Esophagus squamous epithelium (tissue), 5 donors: ENCODE data around the gene AOPEP. TPM values are rescaled to one million over a fixed set of nuclear protein-coding genes. Genes with fewer than 3 reads are reported as not detected.

Experiments used
- DNase-seq: peaks from one replicate; lab custom pipeline; 2025; lab: John Stamatoyannopoulos, UW
- H3K27ac ChIP-seq, 4 donors: fragments of 200-600 bp; sonication (generic); one replicate each; pipeline ENCODE4 v1.5.1; 2016 to 2019; ENCODE audit warnings: mild to moderate bottlenecking in 1 of 4
- H3K27me3 ChIP-seq, 4 donors: fragments of 200-600 bp; sonication (generic); 1 replicate in 3 of 4; 2 replicates in 1 of 4; pipeline versions ENCODE4 v1.5.1 to v1.6.0; 2017 to 2021; ENCODE audit warnings: antibody characterized with exemption in 1 of 4
- H3K36me3 ChIP-seq, 3 donors: fragments of 200-600 bp; sonication (generic); one replicate each; pipeline ENCODE4 v1.5.1; 2016 to 2019
- H3K4me1 ChIP-seq, 3 donors: fragments of 200-600 bp; sonication (generic); one replicate each; pipeline ENCODE4 v1.5.1; 2017 to 2019
- H3K4me3 ChIP-seq, 4 donors: fragments of 200-600 bp; sonication (generic); 1 replicate in 3 of 4; 2 replicates in 1 of 4; pipeline ENCODE4 v1.5.1; 2016 to 2019; ENCODE audit warnings: mild to moderate bottlenecking in 2 of 4, moderate library complexity in 1 of 4
- H3K9me3 ChIP-seq, 3 donors: fragments of 200-600 bp; sonication (generic); one replicate each; pipeline ENCODE4 v1.5.1; 2016 to 2019
- POLR2A ChIP-seq, 4 donors: fragments of 450-650 bp; IDR thresholded peaks; one replicate each; pipeline ENCODE4 v1.6.1; 2017; ENCODE audit warnings: antibody characterized with exemption in 4 of 4, mild to moderate bottlenecking in 4 of 4, moderate library complexity in 3 of 4
- WGBS, 2 donors: methylation state at CpG; one replicate each; pipeline ENCODE4 v1.1.5; 2018; 5-methylcytosine and 5-hydroxymethylcytosine counted together
- intact Hi-C: fragments of 100-400 bp; cut with DNase I; formaldehyde crosslinking; loops from one replicate; pipeline ENCODE4 v1.15.0; 2022
- total RNA-seq, 4 donors: library from RNA; depleted of rRNA; stranded (reverse); fragments of >200 nt; gene quantifications; one replicate each; pipeline ENCODE4 v1.1.0, GENCODE V29; 2016
- TF ChIP-seq, protein P1 (sequence below), 6 experiments: fragments of 450-650 bp in 4 of 6; fragments of 200-600 bp in 2 of 6; sonication (generic) in 2 of 6; IDR thresholded peaks; one replicate each; pipeline ENCODE4 v1.5.1; 2016 to 2019; ENCODE audit warnings: antibody characterized with exemption in 6 of 6, mild to moderate bottlenecking in 4 of 6, moderate library complexity in 4 of 6
- donor health status: DM: yes; HTN: yes; CAD: no.

Gene AOPEP
- total RNA-seq, 4 donors from 2014 or later: 101 to 300 (median 115) TPM

DNA sequence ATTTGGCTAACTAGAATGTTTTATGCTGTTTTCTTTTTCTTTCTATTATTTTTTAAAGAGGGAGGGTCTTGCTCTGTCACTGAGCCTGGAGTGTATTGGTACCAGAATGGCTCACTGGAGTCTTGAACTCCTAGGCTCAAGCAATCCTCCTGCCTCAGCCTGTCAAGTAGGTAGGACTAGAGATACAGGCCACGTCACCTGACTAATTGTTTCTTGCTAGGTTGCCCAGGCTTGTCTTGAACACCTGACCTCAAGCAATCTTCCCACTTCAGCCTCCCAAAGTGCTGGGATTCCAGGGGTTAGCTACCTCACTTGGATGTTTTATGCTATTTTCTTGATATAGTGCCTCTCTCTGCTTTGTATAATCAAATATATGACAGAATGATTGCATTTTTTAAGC is 166.2 kb downstream of the AOPEP start:
- Histone ChIP-seq H3K27me3 (no peaks in the 10 kb centered on the region), H3K4me1 (peaks cover 0 to 26% (median 0%) of the 10 kb centered on the region in 3 donors), H3K9me3 (peaks cover 0 to 6% (median 0%) of the 10 kb centered on the region in 3 donors), H3K36me3 (peaks cover 0 to 5% (median 0%) of the 10 kb centered on the region in 3 donors), H3K4me3 (no peak overlapping the region), H3K27ac (peak overlapping the region in 2 of 4 donors; percentile 14 to 50)
- WGBS, 2 donors: 67 to 75% methylated on average over 1 of the region's 1 CpG
- no peak for TF ChIP-seq POLR2A (IDR thresholded peaks at IDR 0.05)
- TF ChIP-seq, protein P1, sequence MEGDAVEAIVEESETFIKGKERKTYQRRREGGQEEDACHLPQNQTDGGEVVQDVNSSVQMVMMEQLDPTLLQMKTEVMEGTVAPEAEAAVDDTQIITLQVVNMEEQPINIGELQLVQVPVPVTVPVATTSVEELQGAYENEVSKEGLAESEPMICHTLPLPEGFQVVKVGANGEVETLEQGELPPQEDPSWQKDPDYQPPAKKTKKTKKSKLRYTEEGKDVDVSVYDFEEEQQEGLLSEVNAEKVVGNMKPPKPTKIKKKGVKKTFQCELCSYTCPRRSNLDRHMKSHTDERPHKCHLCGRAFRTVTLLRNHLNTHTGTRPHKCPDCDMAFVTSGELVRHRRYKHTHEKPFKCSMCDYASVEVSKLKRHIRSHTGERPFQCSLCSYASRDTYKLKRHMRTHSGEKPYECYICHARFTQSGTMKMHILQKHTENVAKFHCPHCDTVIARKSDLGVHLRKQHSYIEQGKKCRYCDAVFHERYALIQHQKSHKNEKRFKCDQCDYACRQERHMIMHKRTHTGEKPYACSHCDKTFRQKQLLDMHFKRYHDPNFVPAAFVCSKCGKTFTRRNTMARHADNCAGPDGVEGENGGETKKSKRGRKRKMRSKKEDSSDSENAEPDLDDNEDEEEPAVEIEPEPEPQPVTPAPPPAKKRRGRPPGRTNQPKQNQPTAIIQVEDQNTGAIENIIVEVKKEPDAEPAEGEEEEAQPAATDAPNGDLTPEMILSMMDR (IDR thresholded peaks at IDR 0.05): no peak
- intact Hi-C loops: no loop called here
- no peak for DNase-seq

DNA sequence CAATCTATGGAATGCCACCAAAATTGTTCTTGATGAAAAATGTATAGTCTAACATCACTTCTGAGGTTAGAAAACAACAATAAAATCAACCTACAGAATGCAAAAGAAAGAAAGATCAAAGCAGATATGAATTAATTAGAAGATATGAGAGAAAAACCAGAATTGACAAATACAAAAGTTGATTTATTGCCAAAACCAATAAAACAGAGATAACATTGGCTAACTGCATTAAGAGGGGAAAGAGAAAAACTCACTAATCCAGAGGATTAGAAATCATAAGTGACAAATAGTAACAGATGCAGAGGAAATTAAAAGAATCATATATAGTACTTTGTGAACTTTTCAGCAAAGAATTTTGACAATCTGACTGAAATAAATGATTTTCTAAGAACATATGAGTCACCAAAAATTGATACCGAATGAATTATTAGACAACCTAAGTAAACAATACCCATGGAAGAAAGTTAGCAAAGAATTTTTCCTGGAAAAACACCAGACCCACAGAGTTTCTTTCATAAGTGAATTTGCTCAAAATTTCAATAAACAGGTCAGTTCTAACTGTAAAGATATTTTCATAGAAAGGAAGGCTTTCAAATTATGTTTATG is 167.7 kb downstream of the AOPEP start:
- Histone ChIP-seq H3K36me3 (peaks cover 0 to 5% (median 0%) of the 10 kb centered on the region in 3 donors), H3K4me3 (no peak overlapping the region), H3K27ac (no peak overlapping the region), H3K4me1 (peaks cover 0 to 26% (median 0%) of the 10 kb centered on the region in 3 donors), H3K9me3 (peaks cover 0 to 6% (median 0%) of the 10 kb centered on the region in 3 donors), H3K27me3 (no peaks in the 10 kb centered on the region)
- TF ChIP-seq, protein P1 (IDR thresholded peaks at IDR 0.05): no peak
- no peak for TF ChIP-seq POLR2A (IDR thresholded peaks at IDR 0.05)
- 6 to 12% methylated on average over 1 of the region's 1 CpG for WGBS, 2 donors
- DNase-seq: no peak
- intact Hi-C loops: no loop called here

DNA sequence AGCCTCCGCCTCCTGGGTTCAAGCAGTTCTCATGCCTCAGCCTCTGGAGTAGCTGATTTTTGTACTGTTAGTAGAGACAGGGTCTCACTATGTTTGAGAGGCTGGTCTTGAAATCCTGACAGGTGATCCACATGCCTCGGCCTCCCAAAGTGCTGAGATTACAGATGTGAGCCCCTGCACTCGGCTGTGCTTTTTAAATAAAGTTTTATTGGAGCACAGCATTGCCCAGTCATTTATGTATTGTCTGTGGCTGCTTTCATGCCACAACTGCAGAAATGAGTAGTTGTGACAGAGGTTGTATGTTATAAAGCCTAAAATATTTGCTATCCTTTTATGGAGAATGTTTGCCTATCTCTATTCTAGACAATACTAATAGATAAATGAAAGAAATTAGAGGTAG is 169.2 kb downstream of the AOPEP start:
- 53 to 67% methylated on average over 3 of the region's 3 CpGs for WGBS, 2 donors
- H3K27me3 ChIP-seq: no peaks in the 10 kb centered on the region
- DNase-seq: no peak
- no peak for TF ChIP-seq POLR2A (IDR thresholded peaks at IDR 0.05)
- TF ChIP-seq, protein P1 (IDR thresholded peaks at IDR 0.05): no peak
- H3K4me1 ChIP-seq: peaks cover 0 to 39% (median 11%) of the 10 kb centered on the region in 3 donors
- H3K27ac ChIP-seq: no peak overlapping the region
- no peak overlapping the region for H3K4me3 ChIP-seq
- H3K9me3 ChIP-seq: peaks cover 0 to 6% (median 0%) of the 10 kb centered on the region in 3 donors
- H3K36me3 ChIP-seq: no peaks in the 10 kb centered on the region
- intact Hi-C loops: no loop called here

DNA sequence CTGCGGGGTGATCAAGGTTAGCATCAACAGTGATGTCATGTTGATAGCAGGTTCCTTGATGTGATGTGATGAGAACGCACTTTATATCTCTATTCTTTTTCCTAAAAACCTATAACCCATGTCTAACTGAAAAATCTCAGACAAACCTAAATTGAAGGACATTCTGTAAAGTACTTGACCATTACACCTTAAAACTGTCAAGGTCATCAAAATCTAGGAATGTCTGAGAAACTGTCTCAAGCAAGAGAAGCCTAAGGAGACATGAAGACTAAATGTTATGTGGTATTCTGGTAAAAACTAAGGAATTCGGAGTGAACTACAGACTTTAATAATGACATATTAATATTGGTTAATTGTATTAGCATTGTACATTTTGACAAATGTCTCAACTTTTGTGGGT is 170.0 kb downstream of the AOPEP start:
- 86 to 92% methylated on average over 3 of the region's 3 CpGs for WGBS, 2 donors
- no peaks in the 10 kb centered on the region for H3K36me3 ChIP-seq
- H3K27ac ChIP-seq: no peak overlapping the region

More for the DNA sequence above, 170.0 kb downstream of the AOPEP start:
- TF ChIP-seq, protein P1 (IDR thresholded peaks at IDR 0.05): no peak
- no peak for TF ChIP-seq POLR2A (IDR thresholded peaks at IDR 0.05)
- Histone ChIP-seq H3K4me3 (no peak overlapping the region), H3K4me1 (peaks cover 0 to 47% (median 16%) of the 10 kb centered on the region in 3 donors), H3K27me3 (no peaks in the 10 kb centered on the region), H3K9me3 (peaks cover 0 to 1% (median 0%) of the 10 kb centered on the region in 3 donors)
- intact Hi-C loops: no loop called here
- no peak for DNase-seq
